Right atrium auricular region (tissue), 2 donors: ENCODE measurements around the gene CASP8. TPM values are rescaled to one million over a fixed set of nuclear protein-coding genes. Genes with fewer than 3 reads are reported as not detected.
"Not testable (repeated sequence)": the region's sequence is repeated elsewhere in the genome, so short reads cannot be mapped to it uniquely, and the experiment has no call there.

Experiments used
- DNase-seq: peaks from one replicate; pipeline ENCODE4 v3.0.0-alpha.2; 2019; ENCODE audit warnings: low spot score
- H3K27ac ChIP-seq, 2 donors: fragments of 200-600 bp; sonication (generic); 1 replicate in 1 of 2; 2 replicates in 1 of 2; pipeline ENCODE4 v1.5.1; 2016 to 2019
- H3K27me3 ChIP-seq, 2 donors: fragments of 200-600 bp; sonication (generic); one replicate each; pipeline versions ENCODE4 v1.5.1 to v1.6.0; 2017 to 2019
- H3K36me3 ChIP-seq: fragments of 200-600 bp; sonication (generic); one replicate; pipeline ENCODE4 v1.5.1; 2016
- H3K4me1 ChIP-seq, 2 donors: fragments of 200-600 bp; sonication (generic); one replicate each; pipeline versions ENCODE4 v1.5.1 to v1.6.0; 2017 to 2019
- H3K4me3 ChIP-seq, 2 donors: fragments of 200-600 bp; sonication (generic); 1 replicate in 1 of 2; 2 replicates in 1 of 2; pipeline ENCODE4 v1.5.1; 2017 to 2019; ENCODE audit warnings: mild to moderate bottlenecking in 1 of 2, moderate library complexity in 1 of 2
- H3K9me3 ChIP-seq, 2 donors: fragments of 200-600 bp; sonication (generic); one replicate each; pipeline ENCODE4 v1.5.1; 2019
- CTCF ChIP-seq, 2 donors: fragments of 200-600 bp; sonication (generic); IDR thresholded peaks; one replicate each; pipeline ENCODE4 v1.5.1; 2019; ENCODE audit warnings: antibody characterized with exemption in 2 of 2
- total RNA-seq, 2 donors: library from RNA; depleted of rRNA; stranded (reverse); fragments of >200 nt; gene quantifications; one replicate each; pipeline ENCODE4 v1.1.0, GENCODE V29; 2016

CASP8 gene
- total RNA-seq, 2 donors from 2014 or later: 3.5 to 5.1 TPM

- Histone ChIP-seq H3K27ac (no peak overlapping the region), H3K9me3 (no peaks in the 10 kb centered on the region), H3K36me3 (peaks cover 28% of the 10 kb centered on the region)
Measured at GRCh38 chr2:201275990-201276389, 15.7 kb downstream of the CASP8 start.

GRCh38 chr2:201276511-201276910 is 16.2 kb downstream of the CASP8 start:
- Histone ChIP-seq H3K4me3 (no peak overlapping the region), H3K9me3 (no peaks in the 10 kb centered on the region), H3K4me1 (no peaks in the 10 kb centered on the region), H3K27me3 (no peaks in the 10 kb centered on the region), H3K36me3 (peaks cover 28% of the 10 kb centered on the region), H3K27ac (no peak overlapping the region)
- no peak for DNase-seq
- TF ChIP-seq CTCF (IDR thresholded peaks at IDR 0.05): no peak

More at GRCh38 chr2:201275990-201276389, 15.7 kb downstream of the CASP8 start:
- TF ChIP-seq CTCF (IDR thresholded peaks at IDR 0.05): no peak
- H3K27me3 ChIP-seq: no peaks in the 10 kb centered on the region
- H3K4me1 ChIP-seq: no peaks in the 10 kb centered on the region
- DNase-seq: no peak
- H3K4me3 ChIP-seq: no peak overlapping the region

GRCh38 chr2:201279079-201279478 is 18.7 kb downstream of the CASP8 start:
- DNase-seq: no peak
- no peaks in the 10 kb centered on the region for H3K4me1 ChIP-seq
- H3K27me3 ChIP-seq: no peaks in the 10 kb centered on the region
- TF ChIP-seq CTCF (IDR thresholded peaks at IDR 0.05): no peak
- H3K36me3 ChIP-seq: peaks cover 19% of the 10 kb centered on the region
- no peak overlapping the region for H3K27ac ChIP-seq
- no peaks in the 10 kb centered on the region for H3K9me3 ChIP-seq
- no peak overlapping the region for H3K4me3 ChIP-seq

GRCh38 chr2:201280191-201281040 is 20.1 kb downstream of the CASP8 start:
- Histone ChIP-seq H3K36me3 (peaks cover 13% of the 10 kb centered on the region), H3K27ac (no peak overlapping the region), H3K27me3 (no peaks in the 10 kb centered on the region), H3K4me1 (no peaks in the 10 kb centered on the region), H3K9me3 (no peaks in the 10 kb centered on the region), H3K4me3 (no peak overlapping the region)
- no peak for TF ChIP-seq CTCF (IDR thresholded peaks at IDR 0.05)
- DNase-seq: no peak

- Histone ChIP-seq H3K36me3 (peaks cover 24% of the 10 kb centered on the region), H3K27ac (no peak overlapping the region), H3K27me3 (no peaks in the 10 kb centered on the region), H3K9me3 (no peaks in the 10 kb centered on the region), H3K4me3 (no peak overlapping the region), H3K4me1 (no peaks in the 10 kb centered on the region)
- TF ChIP-seq CTCF (IDR thresholded peaks at IDR 0.05): no peak
- no peak for DNase-seq
Measured at GRCh38 chr2:201285499-201285898, 25.2 kb downstream of the CASP8 start.

GRCh38 chr2:201290457-201291148 is 30.3 kb downstream of the CASP8 start:
- DNase-seq, H3K27ac ChIP-seq, H3K4me3 ChIP-seq, H3K9me3 ChIP-seq, H3K4me1 ChIP-seq, H3K27me3 ChIP-seq: not testable (repeated sequence)
- H3K36me3 ChIP-seq: peaks cover 23% of the 10 kb centered on the region
